RWPE2 (cell line): ENCODE measurements around the gene TUBD1.

Experiments
- ATAC-seq: fragments of 200-7000 bp; cut with Tn5 transposase; 3 replicates; pipeline ENCODE4 v1.9.1; 2021; ENCODE audit warnings: low read depth
- DNase-seq: peaks from one replicate; pipeline ENCODE4 v3.0.0-alpha.2; 2020; ENCODE audit warnings: low spot score
- H3K27ac ChIP-seq: fragments of 450-650 bp; 2 replicates; pipeline ENCODE4 v1.5.1; 2017; ENCODE audit warnings: mild to moderate bottlenecking; ENCODE audit not compliant: poor library complexity, severe bottlenecking
- H3K27me3 ChIP-seq: fragments of 250-450 bp; sonication (Bioruptor Pico); 2 replicates; pipeline ENCODE4 v1.5.1; 2021; ENCODE audit warnings: mild to moderate bottlenecking, moderate library complexity; ENCODE audit not compliant: insufficient read depth, poor library complexity, severe bottlenecking
- H3K36me3 ChIP-seq: fragments of 250-450 bp; sonication (Bioruptor Pico); 2 replicates; pipeline ENCODE4 v1.5.1; 2020; ENCODE audit warnings: low read depth, mild to moderate bottlenecking, moderate library complexity
- H3K4me1 ChIP-seq: fragments of 250-450 bp; sonication (Bioruptor Pico); 2 replicates; pipeline ENCODE4 v1.5.1; 2021; ENCODE audit warnings: mild to moderate bottlenecking, moderate library complexity; ENCODE audit not compliant: insufficient read depth, poor library complexity, severe bottlenecking
- H3K4me3 ChIP-seq: fragments of 250-450 bp; sonication (Bioruptor Pico); 2 replicates; pipeline ENCODE4 v1.5.1; 2021; ENCODE audit warnings: mild to moderate bottlenecking, moderate library complexity; ENCODE audit not compliant: severe bottlenecking
- H3K9me3 ChIP-seq: fragments of 250-450 bp; sonication (Bioruptor Pico); 2 replicates; pipeline ENCODE4 v1.5.1; 2021; ENCODE audit warnings: mild to moderate bottlenecking, moderate library complexity; ENCODE audit not compliant: severe bottlenecking
- TF ChIP-seq, protein P1 (sequence below): fragments of 450-650 bp; IDR thresholded peaks from one replicate; pipeline ENCODE4 v1.5.1; 2017; ENCODE audit warnings: mild to moderate bottlenecking, moderate library complexity; ENCODE audit not compliant: poor library complexity, severe bottlenecking

TUBD1 gene

DNA sequence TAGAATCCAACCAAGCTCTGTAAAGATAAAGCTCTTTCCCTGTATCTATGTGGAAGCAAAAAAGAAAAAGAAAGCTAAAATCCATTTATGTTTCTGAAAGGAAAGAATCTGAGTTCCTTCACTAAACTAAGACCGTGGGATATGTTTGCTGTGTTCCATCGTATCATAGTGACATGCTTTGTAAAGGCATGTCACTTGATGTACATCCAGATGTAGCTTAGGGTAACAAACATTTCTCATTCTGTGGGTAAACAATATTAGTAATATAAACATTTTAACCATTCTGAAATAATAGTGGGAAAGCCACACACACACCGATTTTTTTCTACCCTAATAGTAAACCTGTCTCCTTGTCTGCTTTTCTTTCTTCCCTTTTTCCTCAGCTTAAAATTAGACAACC lies 78.1 kb downstream of the TUBD1 start:
- no peak overlapping the region for H3K27ac ChIP-seq
- no peak for DNase-seq
- ATAC-seq: no peak
- H3K27me3 ChIP-seq: no peaks in the 10 kb centered on the region
- TF ChIP-seq, protein P1, sequence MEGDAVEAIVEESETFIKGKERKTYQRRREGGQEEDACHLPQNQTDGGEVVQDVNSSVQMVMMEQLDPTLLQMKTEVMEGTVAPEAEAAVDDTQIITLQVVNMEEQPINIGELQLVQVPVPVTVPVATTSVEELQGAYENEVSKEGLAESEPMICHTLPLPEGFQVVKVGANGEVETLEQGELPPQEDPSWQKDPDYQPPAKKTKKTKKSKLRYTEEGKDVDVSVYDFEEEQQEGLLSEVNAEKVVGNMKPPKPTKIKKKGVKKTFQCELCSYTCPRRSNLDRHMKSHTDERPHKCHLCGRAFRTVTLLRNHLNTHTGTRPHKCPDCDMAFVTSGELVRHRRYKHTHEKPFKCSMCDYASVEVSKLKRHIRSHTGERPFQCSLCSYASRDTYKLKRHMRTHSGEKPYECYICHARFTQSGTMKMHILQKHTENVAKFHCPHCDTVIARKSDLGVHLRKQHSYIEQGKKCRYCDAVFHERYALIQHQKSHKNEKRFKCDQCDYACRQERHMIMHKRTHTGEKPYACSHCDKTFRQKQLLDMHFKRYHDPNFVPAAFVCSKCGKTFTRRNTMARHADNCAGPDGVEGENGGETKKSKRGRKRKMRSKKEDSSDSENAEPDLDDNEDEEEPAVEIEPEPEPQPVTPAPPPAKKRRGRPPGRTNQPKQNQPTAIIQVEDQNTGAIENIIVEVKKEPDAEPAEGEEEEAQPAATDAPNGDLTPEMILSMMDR: no peak
- H3K9me3 ChIP-seq: no peaks in the 10 kb centered on the region
- peaks cover 57% of the 10 kb centered on the region for H3K36me3 ChIP-seq
- no peaks in the 10 kb centered on the region for H3K4me1 ChIP-seq
- no peak overlapping the region for H3K4me3 ChIP-seq

DNA sequence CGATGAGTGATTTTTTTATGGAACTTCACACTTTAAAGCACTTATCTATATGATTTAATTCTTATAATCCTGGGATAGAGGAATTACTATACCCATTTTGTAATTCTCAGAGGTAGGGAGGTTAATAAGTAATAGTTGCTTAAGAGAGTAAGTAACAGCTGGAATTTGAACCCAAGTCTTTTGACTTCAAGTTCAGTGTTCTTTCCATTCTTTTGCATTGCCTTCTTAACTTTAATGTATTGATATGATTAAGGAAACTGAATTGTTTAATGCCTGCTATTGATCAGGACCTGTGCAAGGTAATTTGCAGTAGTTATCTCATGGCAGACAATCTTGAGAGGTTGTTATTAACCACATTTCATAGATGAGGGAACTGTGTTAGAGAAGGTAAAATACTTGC lies 78.5 kb downstream of the TUBD1 start:
- no peak for DNase-seq
- H3K9me3 ChIP-seq: no peaks in the 10 kb centered on the region
- H3K27ac ChIP-seq: no peak overlapping the region
- ATAC-seq: no peak
- H3K4me3 ChIP-seq: no peak overlapping the region
- TF ChIP-seq, protein P1: no peak
- H3K4me1 ChIP-seq: no peaks in the 10 kb centered on the region
- peaks cover 55% of the 10 kb centered on the region for H3K36me3 ChIP-seq
- no peaks in the 10 kb centered on the region for H3K27me3 ChIP-seq

DNA sequence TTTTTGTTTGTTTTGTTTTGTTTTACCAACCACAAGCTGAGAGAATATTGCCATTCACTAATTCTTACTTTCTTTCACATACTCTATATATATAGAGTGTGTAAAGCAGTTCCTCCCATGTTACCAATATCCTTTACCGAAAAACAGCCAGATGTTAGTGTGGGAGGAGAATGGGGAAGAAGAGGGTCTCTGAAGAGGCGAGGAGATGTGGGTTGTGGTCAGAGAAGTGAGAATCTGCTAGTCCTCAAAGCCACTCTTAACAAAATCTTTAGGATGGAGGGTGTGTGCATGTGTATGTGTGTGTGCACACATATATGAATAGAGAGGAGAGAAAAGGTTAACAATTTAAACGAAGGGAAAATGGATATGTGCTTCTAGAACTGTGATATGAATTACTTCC lies 80.6 kb downstream of the TUBD1 start:
- no peak for ATAC-seq
- TF ChIP-seq, protein P1: no peak
- DNase-seq: no peak
- H3K9me3 ChIP-seq: no peaks in the 10 kb centered on the region
- H3K27ac ChIP-seq: no peak overlapping the region
- H3K4me1 ChIP-seq: no peaks in the 10 kb centered on the region
- H3K4me3 ChIP-seq: no peak overlapping the region
- peaks cover 38% of the 10 kb centered on the region for H3K36me3 ChIP-seq
- H3K27me3 ChIP-seq: no peaks in the 10 kb centered on the region

DNA sequence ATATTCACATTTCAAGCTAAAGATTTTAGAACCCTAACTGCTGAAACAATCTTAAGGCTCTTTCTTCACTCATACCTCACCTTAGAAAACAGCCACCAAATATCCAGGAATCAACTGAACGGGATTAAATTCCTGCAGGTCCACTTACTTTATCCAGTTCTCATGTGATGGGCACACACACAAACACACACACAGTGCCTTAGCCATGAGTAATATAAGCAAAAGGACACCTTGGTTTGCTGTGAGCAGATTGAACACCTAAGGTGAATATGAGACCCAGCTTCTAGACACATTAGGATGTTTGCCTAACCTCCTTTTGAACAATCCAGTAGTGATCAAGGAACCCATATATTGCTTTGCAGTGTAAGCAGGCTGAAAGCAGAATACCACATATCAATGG lies 81.5 kb downstream of the TUBD1 start:
- TF ChIP-seq, protein P1: no peak
- Histone ChIP-seq H3K4me3 (no peak overlapping the region), H3K9me3 (no peaks in the 10 kb centered on the region), H3K4me1 (no peaks in the 10 kb centered on the region), H3K27ac (no peak overlapping the region), H3K36me3 (peaks cover 35% of the 10 kb centered on the region), H3K27me3 (no peaks in the 10 kb centered on the region)
- DNase-seq: no peak
- ATAC-seq: no peak

DNA sequence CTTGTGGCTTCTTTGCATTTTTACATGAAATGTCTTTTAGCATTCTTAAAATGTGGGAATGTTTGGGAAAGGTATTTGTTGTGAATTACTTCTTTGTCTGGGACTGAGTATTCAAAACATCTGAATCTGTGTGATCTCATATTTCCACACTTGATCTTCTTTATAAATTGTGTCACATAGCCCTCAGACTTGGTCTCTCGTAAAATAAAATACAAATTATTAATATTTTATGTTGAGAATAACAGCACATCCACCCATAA lies 81.9 kb downstream of the TUBD1 start:
- Histone ChIP-seq H3K4me3 (no peak overlapping the region), H3K36me3 (peaks cover 32% of the 10 kb centered on the region), H3K27ac (no peak overlapping the region), H3K4me1 (no peaks in the 10 kb centered on the region), H3K27me3 (no peaks in the 10 kb centered on the region), H3K9me3 (no peaks in the 10 kb centered on the region)
- DNase-seq (no peak), ATAC-seq (no peak)
- TF ChIP-seq, protein P1: no peak
